H1 (cell line): ENCODE data around the gene SMIM17. TPM values are rescaled to one million over a fixed set of nuclear protein-coding genes. Genes with fewer than 3 reads are reported as not detected.

ENCODE experiments used
- ATF2 ChIP-seq: IDR thresholded peaks from 2 replicates; pipeline ENCODE4 v1.6.1; 2012; ENCODE audit warnings: low read length, inconsistent platforms
- CHD1 ChIP-seq: IDR thresholded peaks from 2 replicates; pipeline ENCODE4 v1.6.1; 2012; ENCODE audit warnings: low read depth, low read length, improper control_type of control experiment
- EP300 ChIP-seq, 2 experiments: IDR thresholded peaks; 1 replicate in 1 of 2; 2 replicates in 1 of 2; pipeline ENCODE4 v1.6.1; 2011 to 2012; ENCODE audit warnings: low read depth in 2 of 2, low read length in 2 of 2, mild to moderate bottlenecking in 2 of 2, borderline replicate concordance in 1 of 2, inconsistent platforms in 1 of 2, moderate library complexity in 1 of 2
- FOSL1 ChIP-seq: IDR thresholded peaks from 2 replicates; pipeline ENCODE4 v1.6.1; 2011; ENCODE audit warnings: mild to moderate bottlenecking, low read depth, low read length, moderate library complexity; ENCODE audit not compliant: insufficient read depth
- HDAC2 ChIP-seq, 2 experiments: fragments of 300-600 bp in 1 of 2; sonication (generic) in 1 of 2; IDR thresholded peaks; 2 replicates each; pipeline ENCODE4 v1.6.1; 2011 to 2012; ENCODE audit warnings: low read depth in 2 of 2, low read length in 2 of 2, mild to moderate bottlenecking in 2 of 2, moderate library complexity in 2 of 2, borderline replicate concordance in 1 of 2, inconsistent platforms in 1 of 2
- HDAC6 ChIP-seq: IDR thresholded peaks from one replicate; pipeline ENCODE4 v1.7.1; 2012; ENCODE audit warnings: low read depth, mild to moderate bottlenecking, inconsistent platforms, low read length, moderate library complexity
- JUN ChIP-seq: IDR thresholded peaks from 2 replicates; pipeline ENCODE4 v1.6.1; 2011; ENCODE audit warnings: low read depth, mild to moderate bottlenecking, improper control_type of control experiment, low read length
- KDM1A ChIP-seq: fragments of 200-600, 300-600 bp; sonication (generic); IDR thresholded peaks from 2 replicates; pipeline ENCODE4 v1.7.1; 2016; ENCODE audit warnings: mild to moderate bottlenecking, low read length, borderline replicate concordance
- KDM4A ChIP-seq: IDR thresholded peaks from one replicate; pipeline ENCODE4 v1.7.1; 2012; ENCODE audit warnings: low read depth, mild to moderate bottlenecking, moderate library complexity, low read length, inconsistent platforms; ENCODE audit not compliant: severe bottlenecking
- MAX ChIP-seq: IDR thresholded peaks from 2 replicates; pipeline ENCODE4 v1.6.1; 2012; ENCODE audit warnings: inconsistent platforms
- NRF1 ChIP-seq: IDR thresholded peaks from 2 replicates; pipeline ENCODE4 v1.6.1; 2011; ENCODE audit warnings: mild to moderate bottlenecking, low read depth, low read length, improper control_type of control experiment
- PHF8 ChIP-seq: fragments of 200-600 bp; sonication (generic); conservative IDR thresholded peaks from 2 replicates; pipeline ENCODE4 v1.7.1; 2012; ENCODE audit warnings: low read depth, mild to moderate bottlenecking, inconsistent platforms, low read length, moderate library complexity
- RNF2 ChIP-seq: fragments of 200-900, 300-1000 bp; sonication (generic); IDR thresholded peaks from 2 replicates; pipeline ENCODE4 v1.7.1; 2016; ENCODE audit warnings: borderline replicate concordance, low read depth, mild to moderate bottlenecking, antibody characterized with exemption, low read length; ENCODE audit not compliant: poor library complexity, severe bottlenecking; ENCODE audit errors: missing control alignments
- RXRA ChIP-seq: IDR thresholded peaks from 2 replicates; pipeline ENCODE4 v1.6.1; 2011; ENCODE audit warnings: low read depth, mild to moderate bottlenecking, low read length, moderate library complexity; ENCODE audit not compliant: insufficient read depth
- SP1 ChIP-seq: IDR thresholded peaks from 2 replicates; pipeline ENCODE4 v1.6.1; 2011; ENCODE audit warnings: low read depth, low read length
- TAF1 ChIP-seq: IDR thresholded peaks from 2 replicates; pipeline ENCODE4 v1.6.1; 2011; ENCODE audit warnings: mild to moderate bottlenecking, low read depth, low read length
- TEAD4 ChIP-seq: IDR thresholded peaks from 2 replicates; pipeline ENCODE4 v1.6.1; 2012; ENCODE audit warnings: low read depth, low read length, inconsistent platforms, mixed read lengths
- polyA plus RNA-seq, 7 experiments: library from polyadenylated mRNA; depleted of rRNA in 3 of 7; stranded (reverse) in 5 of 7; unstranded in 2 of 7; fragments of >200 nt in 5 of 7; fragments of 200-250 nt in 2 of 7; gene quantifications; 1 replicate in 5 of 7; 2 replicates in 1 of 7; 4 replicates in 1 of 7; pipeline versions ENCODE4 v1.2.1 to v1.2.3, GENCODE V29; 2011 to 2013; ENCODE audit warnings: missing spikeins in 2 of 7, mixed read lengths in 2 of 7
- total RNA-seq: library from RNA; stranded (reverse); fragmentation: NEBNext Ultra II Directional; extraction: Animal tissue kit (Norgen Biotek cat#: 25700); gene quantifications from 2 replicates; pipeline ENCODE4 v1.2.1, GENCODE V29; 2021

The SMIM17 gene
- total and polyA plus RNA-seq, 2 of the 8 experiments (the other 6 are each of a cell fraction or from before 2014, with no cell fraction given): 0.06 TPM; not detected in 1

- TF ChIP-seq TEAD4 (no peak), TAF1 (peak; percentile 78; the same call in 1 of the 2 replicates), NRF1 (peak; percentile 58), CHD1 (no peak), RNF2 (no peak), HDAC6 (no peak), ATF2 (no peak), EP300 (IDR thresholded peaks at IDR 0.05; ENCODE audit: borderline replicate concordance in 1 of 2, low read depth in 2 of 2, low read length in 2 of 2) (no peak), SP1 (no peak), FOSL1 (no peak), KDM1A (peak; percentile 77), HDAC2 (IDR thresholded peaks at IDR 0.05; ENCODE audit: borderline replicate concordance in 1 of 2, low read depth in 2 of 2, low read length in 2 of 2) (no peak), MAX (no peak), RXRA (no peak), JUN (no peak), PHF8 (peak; percentile 83), KDM4A (peak; percentile 95)
Observed at GRCh38 chr19:56594783-56595547, 48.0 kb upstream of the SMIM17 start, which contains the start of gene ZNF71 (continued).
